Esophagus muscularis mucosa (tissue), 3 donors: ENCODE results near the gene GTF2F2.

Source experiments
- EP300 ChIP-seq: sonication (generic); formaldehyde crosslinking; IDR thresholded peaks from one replicate; pipeline ENCODE4 v1.6.1; 2017; ENCODE audit warnings: antibody characterized with exemption
- POLR2A ChIP-seq: fragments of 450-650 bp; IDR thresholded peaks from one replicate; pipeline ENCODE4 v1.6.1; 2017; ENCODE audit warnings: antibody characterized with exemption, moderate library complexity, mild to moderate bottlenecking, low read depth
- POLR2AphosphoS5 ChIP-seq, 2 donors: sonication (generic); formaldehyde crosslinking; IDR thresholded peaks; one replicate each; pipeline ENCODE4 v1.6.1; 2017; ENCODE audit warnings: antibody characterized with exemption in 2 of 2

GRCh38 chr13:45156565-45157361 lies 36.5 kb downstream of the GTF2F2 start:
- TF ChIP-seq POLR2A (no peak), POLR2AphosphoS5 (IDR thresholded peaks at IDR 0.05) (no peak), EP300 (no peak)
